Fibroblast of skin of scalp (primary cell): ENCODE data around the gene RYR3.
A peak's percentile ranks its signal among the peaks of the same experiment; 100 is the strongest.

ENCODE experiments used
- DNase-seq: peaks from one replicate; pipeline ENCODE4 v3.0.0-alpha.2; 2013

Gene RYR3

GRCh38 chr15:33844597-33844996 is 533.8 kb downstream of the RYR3 start:
- DNase-seq: no peak

GRCh38 chr15:33846142-33846541 is 535.4 kb downstream of the RYR3 start:
- DNase-seq: no peak

GRCh38 chr15:33846862-33847261 is 536.1 kb downstream of the RYR3 start:
- peak; percentile 7 for DNase-seq

GRCh38 chr15:33848011-33848410 is 537.2 kb downstream of the RYR3 start:
- no peak for DNase-seq

GRCh38 chr15:33851079-33851478 is 540.3 kb downstream of the RYR3 start:
- no peak for DNase-seq

- peak; percentile 64 for DNase-seq
Measured at GRCh38 chr15:33852094-33852493, 541.3 kb downstream of the RYR3 start.

GRCh38 chr15:33852570-33852969 is 541.8 kb downstream of the RYR3 start:
- peak; percentile 85 for DNase-seq

- DNase-seq: no peak
Measured at GRCh38 chr15:33857726-33858125, 547.0 kb downstream of the RYR3 start.

GRCh38 chr15:33858836-33859235 is 548.1 kb downstream of the RYR3 start:
- no peak for DNase-seq

GRCh38 chr15:33859992-33860545 is 549.3 kb downstream of the RYR3 start:
- no peak for DNase-seq

- peak; percentile 84 for DNase-seq
Measured at GRCh38 chr15:33860754-33861153, 550.0 kb downstream of the RYR3 start.

GRCh38 chr15:33864360-33865075 is 553.8 kb downstream of the RYR3 start:
- DNase-seq: no peak

- peak; percentile 31 for DNase-seq
Measured at GRCh38 chr15:33865416-33865815, 554.6 kb downstream of the RYR3 start.

GRCh38 chr15:33866101-33866737 is 555.5 kb downstream of the RYR3 start:
- no peak for DNase-seq

GRCh38 chr15:33871980-33872379 is 561.2 kb downstream of the RYR3 start:
- DNase-seq: no peak

- no peak for DNase-seq
Measured at GRCh38 chr15:33872416-33873106, 561.8 kb downstream of the RYR3 start.

- no peak for DNase-seq
Measured at GRCh38 chr15:33874156-33874555, 563.4 kb downstream of the RYR3 start.

GRCh38 chr15:33882921-33883320 is 572.2 kb downstream of the RYR3 start:
- no peak for DNase-seq

- DNase-seq: no peak
Measured at GRCh38 chr15:33888176-33888575, 577.4 kb downstream of the RYR3 start.

- DNase-seq: no peak
Measured at GRCh38 chr15:33894193-33894592, 583.4 kb downstream of the RYR3 start.

- no peak for DNase-seq
Measured at GRCh38 chr15:33902043-33902442, 591.3 kb downstream of the RYR3 start.

- no peak for DNase-seq
Measured at GRCh38 chr15:33903661-33904060, 592.9 kb downstream of the RYR3 start.

GRCh38 chr15:33907326-33907725 is 596.6 kb downstream of the RYR3 start:
- DNase-seq: no peak
